Keratinocyte (primary cell): ENCODE measurements around the gene HOXA11. TPM values are rescaled to one million over a fixed set of nuclear protein-coding genes. Genes with fewer than 3 reads are reported as not detected.
A peak's percentile ranks its signal among the peaks of the same experiment; 100 is the strongest.

Experiments used
- DNase-seq: peaks from one replicate; pipeline ENCODE4 v3.0.0-alpha.2; 2011; ENCODE audit warnings: low read depth, missing footprints, low spot score
- FAIRE-seq: peaks from 2 replicates; lab custom pipeline; 2011; peaks lifted over from hg19 to GRCh38; lab: Jason Lieb, UNC
- H2AFZ ChIP-seq: 2 replicates; pipeline ENCODE4 v1.6.0; 2012; ENCODE audit warnings: low read length, control low read depth, inconsistent platforms; ENCODE audit not compliant: control insufficient read depth
- H3K27ac ChIP-seq: 2 replicates; pipeline ENCODE4 v1.5.1; 2011; ENCODE audit warnings: low read length; ENCODE audit not compliant: control insufficient read depth, insufficient read depth
- H3K27me3 ChIP-seq: 3 replicates; pipeline ENCODE4 v1.6.0; 2011; ENCODE audit warnings: low read length; ENCODE audit not compliant: control insufficient read depth, insufficient read depth; ENCODE audit errors: extremely low read depth
- H3K36me3 ChIP-seq, 2 experiments: 2 replicates in 1 of 2; 3 replicates in 1 of 2; pipeline ENCODE4 v1.5.1; 2011; ENCODE audit warnings: low read length in 2 of 2, mild to moderate bottlenecking in 1 of 2; ENCODE audit not compliant: control insufficient read depth in 2 of 2, insufficient read depth in 2 of 2; ENCODE audit errors: extremely low read depth in 1 of 2
- H3K4me1 ChIP-seq: 3 replicates; pipeline ENCODE4 v1.5.1; 2011; ENCODE audit warnings: low read length; ENCODE audit not compliant: control insufficient read depth, insufficient read depth; ENCODE audit errors: extremely low read depth
- H3K4me2 ChIP-seq: 3 replicates; pipeline ENCODE4 v1.6.0; 2011; ENCODE audit warnings: low read depth, low read length; ENCODE audit not compliant: control insufficient read depth, insufficient read depth; ENCODE audit errors: extremely low read depth
- H3K4me3 ChIP-seq, 3 experiments: fragments of 200-600 bp in 1 of 3; sonication (generic) in 1 of 3; 2 replicates in 2 of 3; 3 replicates in 1 of 3; pipeline ENCODE4 v1.5.1; 2011 to 2016; ENCODE audit warnings: low read length in 3 of 3, mild to moderate bottlenecking in 3 of 3, control low read depth in 2 of 3, inconsistent platforms in 1 of 3, low read depth in 1 of 3, mixed read lengths in 1 of 3, mixed run types in 1 of 3, moderate library complexity in 1 of 3; ENCODE audit not compliant: control insufficient read depth in 2 of 3, insufficient read depth in 2 of 3; ENCODE audit errors: extremely low read depth in 1 of 3
- H3K79me2 ChIP-seq: 2 replicates; pipeline ENCODE4 v1.6.0; 2012; ENCODE audit warnings: low read length; ENCODE audit not compliant: control insufficient read depth, insufficient read depth
- H3K9ac ChIP-seq: 3 replicates; pipeline ENCODE4 v1.6.0; 2011; ENCODE audit warnings: low read length; ENCODE audit not compliant: control insufficient read depth, insufficient read depth; ENCODE audit errors: extremely low read depth
- H3K9me1 ChIP-seq: 3 replicates; pipeline ENCODE4 v1.6.0; 2011; ENCODE audit warnings: low read length; ENCODE audit not compliant: control insufficient read depth, insufficient read depth; ENCODE audit errors: extremely low read depth
- H3K9me3 ChIP-seq: 2 replicates; pipeline ENCODE4 v1.5.1; 2012; ENCODE audit warnings: low read depth, low read length; ENCODE audit not compliant: control insufficient read depth
- H4K20me1 ChIP-seq: 3 replicates; pipeline ENCODE4 v1.6.0; 2011; ENCODE audit warnings: low read length; ENCODE audit not compliant: control insufficient read depth, insufficient read depth; ENCODE audit errors: extremely low read depth
- CTCF ChIP-seq, 3 experiments: IDR thresholded peaks in 1 of 3; conservative IDR thresholded peaks in 1 of 3; optimal IDR thresholded peaks in 1 of 3; 2 replicates in 2 of 3; 3 replicates in 1 of 3; pipeline versions ENCODE3 to v1.5.1; 2011; ENCODE audit warnings: low read length in 3 of 3, mild to moderate bottlenecking in 3 of 3, moderate library complexity in 2 of 3, control low read depth in 1 of 3, inconsistent platforms in 1 of 3; ENCODE audit not compliant: insufficient read depth in 2 of 3; ENCODE audit errors: extremely low read depth in 1 of 3
- EZH2 ChIP-seq: IDR thresholded peaks from one replicate; pipeline ENCODE4 v1.6.1; 2012; ENCODE audit warnings: inconsistent platforms, mild to moderate bottlenecking, low read length, moderate library complexity
- dilution Hi-C: fragments of 300-500 bp; cut with MboI; formaldehyde crosslinking; loops from one replicate; pipeline ENCODE4 v1.7.0; 2020; ENCODE audit warnings: low sequenced_read_pairs; ENCODE audit not compliant: extremely low pct_ligation_motif_present
- polyA plus RNA-seq, 5 experiments: library from polyadenylated mRNA; depleted of rRNA in 3 of 5; stranded (reverse) in 3 of 5; stranded (forward) in 1 of 5; unstranded in 1 of 5; fragments of >200 nt; gene quantifications; 1 replicate in 1 of 5; 2 replicates in 3 of 5; 3 replicates in 1 of 5; pipeline versions ENCODE4 v1.2.1 to v1.2.3, GENCODE V29; 2011 to 2012; ENCODE audit warnings: missing spikeins in 2 of 5, low read depth in 1 of 5, low replicate concordance in 1 of 5

HOXA11 gene
- polyA plus RNA-seq, 1 donor (not counting 4 experiments of a cell fraction or from before 2014, with no cell fraction given): 0.07 TPM

DNA sequence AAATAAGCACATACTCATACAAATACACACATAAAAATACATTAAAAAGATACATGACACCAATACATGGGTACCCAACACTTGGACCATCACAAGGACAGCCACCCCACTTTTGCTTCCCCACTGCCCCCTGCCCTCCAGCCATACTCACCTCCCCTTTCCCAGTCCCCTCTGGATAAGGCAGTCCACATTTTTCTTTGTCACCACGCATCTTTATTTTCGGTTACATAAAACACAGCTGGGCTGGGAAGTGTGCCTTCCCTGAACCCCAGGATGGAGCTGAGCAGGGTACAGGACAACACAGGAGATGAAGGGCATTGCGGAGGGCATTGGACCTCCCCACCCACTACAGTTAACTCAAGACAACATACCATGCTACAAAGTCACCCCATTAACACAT, 31.5 kb downstream of the HOXA11 start:
- no peaks in the 10 kb centered on the region for H3K27me3 ChIP-seq
- peak overlapping the region in 2 of 3 experiments; percentile 21 to 74 for H3K4me3 ChIP-seq
- H3K79me2 ChIP-seq: peaks cover 62% of the 10 kb centered on the region
- no peaks in the 10 kb centered on the region for H3K9me3 ChIP-seq
- peak overlapping the region; percentile 93 for H3K9ac ChIP-seq
- dilution Hi-C loops: no loop called here
- FAIRE-seq (no peak), DNase-seq (no peak)
- no peaks in the 10 kb centered on the region for H3K9me1 ChIP-seq
- H4K20me1 ChIP-seq: no peaks in the 10 kb centered on the region
- H3K27ac ChIP-seq: peak overlapping the region; percentile 87
- H3K36me3 ChIP-seq: no peaks in the 10 kb centered on the region
- H3K4me1 ChIP-seq: peaks cover 69% of the 10 kb centered on the region
- no peak for TF ChIP-seq EZH2
- TF ChIP-seq CTCF (optimal IDR thresholded peaks at IDR 0.05 in 1 of 3, IDR thresholded peaks at IDR 0.05 in 1 of 3, conservative IDR thresholded peaks at IDR 0.05 in 1 of 3; ENCODE audit: extremely low read depth in 1 of 3, insufficient read depth in 2 of 3, low read length in 3 of 3): no peak
- peak overlapping the region; percentile 98 for H3K4me2 ChIP-seq
- no peak overlapping the region for H2AFZ ChIP-seq

DNA sequence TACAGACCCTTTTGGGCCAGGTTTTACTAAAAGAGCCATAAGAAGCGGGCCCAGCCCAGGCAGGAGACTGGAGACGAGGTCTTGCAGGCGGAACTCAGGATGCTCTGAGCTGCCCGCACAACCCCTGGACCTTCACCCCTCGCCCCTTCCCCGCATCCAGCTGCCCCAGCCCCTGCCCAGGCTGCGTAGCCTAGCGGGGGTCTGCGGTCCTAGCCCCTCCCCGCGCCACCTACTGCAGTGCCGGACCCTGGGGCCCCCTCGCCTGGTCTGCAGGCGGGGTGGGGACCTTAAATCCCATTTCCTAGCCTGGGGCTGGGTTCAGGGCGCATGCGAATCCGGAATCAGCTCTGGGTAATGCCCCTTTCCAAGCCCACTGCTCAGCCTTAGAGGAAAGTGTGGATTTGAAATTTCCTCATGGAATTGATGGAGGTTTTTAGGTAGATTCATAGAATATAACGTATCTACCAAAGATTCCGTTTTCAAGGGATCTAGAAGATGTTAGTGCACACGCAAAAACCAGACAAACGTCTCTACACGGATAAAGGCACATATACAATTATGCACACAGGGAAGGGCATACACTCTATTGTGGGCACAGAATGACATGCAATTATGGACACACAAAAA, 32.1 kb downstream of the HOXA11 start:
- Histone ChIP-seq H3K79me2 (peaks cover 67% of the 10 kb centered on the region), H3K27me3 (no peaks in the 10 kb centered on the region), H2AFZ (peak overlapping the region; percentile 82), H3K9me3 (no peaks in the 10 kb centered on the region), H3K4me3 (peak overlapping the region; percentile 60 to 83 (median 74)), H3K9me1 (no peaks in the 10 kb centered on the region), H3K36me3 (no peaks in the 10 kb centered on the region), H3K27ac (peak overlapping the region; percentile 87), H3K4me2 (peak overlapping the region; percentile 98), H4K20me1 (no peaks in the 10 kb centered on the region), H3K9ac (peak overlapping the region; percentile 93), H3K4me1 (peaks cover 69% of the 10 kb centered on the region)
- DNase-seq (no peak), FAIRE-seq (no peak)
- TF ChIP-seq CTCF (optimal IDR thresholded peaks at IDR 0.05 in 1 of 3, IDR thresholded peaks at IDR 0.05 in 1 of 3, conservative IDR thresholded peaks at IDR 0.05 in 1 of 3; ENCODE audit: extremely low read depth in 1 of 3, insufficient read depth in 2 of 3, low read length in 3 of 3): no peak
- dilution Hi-C loops: no loop called here
